HFF-Myc (cell line): ENCODE results near the gene LPAR2.

ENCODE experiments used
- DNase-seq: peaks from one replicate; pipeline ENCODE4 v3.0.0-alpha.2; 2011; ENCODE audit warnings: low read depth; ENCODE audit errors: extremely low read depth
- H3K4me3 ChIP-seq: replicated peaks from 2 replicates; pipeline ENCODE4 v1.5.1; 2011; ENCODE audit warnings: low read depth, mild to moderate bottlenecking, control low read depth, low read length
- TF ChIP-seq, protein P1 (sequence below): IDR thresholded peaks from 2 replicates; pipeline ENCODE4 v1.5.1; 2012; ENCODE audit warnings: mild to moderate bottlenecking, low read depth, low read length, control low read depth; ENCODE audit errors: missing control alignments

LPAR2 gene

GRCh38 chr19:19657397-19657783 lies 29.4 kb upstream of the LPAR2 start:
- DNase-seq: no peak
- TF ChIP-seq, protein P1, sequence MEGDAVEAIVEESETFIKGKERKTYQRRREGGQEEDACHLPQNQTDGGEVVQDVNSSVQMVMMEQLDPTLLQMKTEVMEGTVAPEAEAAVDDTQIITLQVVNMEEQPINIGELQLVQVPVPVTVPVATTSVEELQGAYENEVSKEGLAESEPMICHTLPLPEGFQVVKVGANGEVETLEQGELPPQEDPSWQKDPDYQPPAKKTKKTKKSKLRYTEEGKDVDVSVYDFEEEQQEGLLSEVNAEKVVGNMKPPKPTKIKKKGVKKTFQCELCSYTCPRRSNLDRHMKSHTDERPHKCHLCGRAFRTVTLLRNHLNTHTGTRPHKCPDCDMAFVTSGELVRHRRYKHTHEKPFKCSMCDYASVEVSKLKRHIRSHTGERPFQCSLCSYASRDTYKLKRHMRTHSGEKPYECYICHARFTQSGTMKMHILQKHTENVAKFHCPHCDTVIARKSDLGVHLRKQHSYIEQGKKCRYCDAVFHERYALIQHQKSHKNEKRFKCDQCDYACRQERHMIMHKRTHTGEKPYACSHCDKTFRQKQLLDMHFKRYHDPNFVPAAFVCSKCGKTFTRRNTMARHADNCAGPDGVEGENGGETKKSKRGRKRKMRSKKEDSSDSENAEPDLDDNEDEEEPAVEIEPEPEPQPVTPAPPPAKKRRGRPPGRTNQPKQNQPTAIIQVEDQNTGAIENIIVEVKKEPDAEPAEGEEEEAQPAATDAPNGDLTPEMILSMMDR: no peak
- H3K4me3 ChIP-seq: no peak overlapping the region

GRCh38 chr19:19656451-19657396 lies 28.7 kb upstream of the LPAR2 start:
- no peak for DNase-seq
- H3K4me3 ChIP-seq: no peak overlapping the region
- TF ChIP-seq, protein P1: no peak

DNA sequence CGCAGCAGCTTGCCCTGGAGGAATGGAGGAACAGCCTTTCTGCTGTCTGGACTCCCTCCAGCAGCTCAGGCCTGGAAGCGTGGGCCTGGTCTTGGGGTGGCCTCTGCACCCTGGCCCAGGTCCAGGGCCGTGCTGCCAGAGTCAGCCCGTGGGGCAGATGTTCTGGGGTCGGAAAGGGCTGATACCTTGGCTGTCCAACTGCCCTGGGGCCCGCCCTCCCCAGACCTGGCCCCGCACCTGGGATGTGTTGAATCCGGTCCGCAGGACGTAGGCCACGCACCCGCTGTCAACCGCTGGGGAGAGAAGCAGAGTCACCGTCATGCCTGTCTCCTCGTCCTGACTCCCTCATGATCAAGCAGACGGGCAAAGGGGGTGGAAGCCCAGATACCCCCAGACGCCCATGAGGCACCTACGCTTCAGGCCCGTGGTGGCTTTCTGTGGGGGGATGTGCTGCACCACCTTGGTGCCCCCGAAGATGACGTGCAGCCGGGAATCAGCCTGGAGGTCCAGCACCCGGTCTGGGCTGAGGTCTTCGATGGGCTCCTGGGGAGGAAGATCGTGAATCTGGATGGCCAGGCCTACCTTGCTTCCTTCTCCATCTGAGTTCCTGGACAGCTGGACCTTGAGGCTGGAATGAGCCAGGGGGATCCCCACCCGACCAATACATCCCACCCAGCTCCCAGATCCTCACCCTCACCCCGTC lies 27.8 kb upstream of the LPAR2 start:
- no peak for DNase-seq
- H3K4me3 ChIP-seq: no peak overlapping the region
- TF ChIP-seq, protein P1: no peak

- TF ChIP-seq, protein P1: no peak
- DNase-seq: no peak
- H3K4me3 ChIP-seq: no peak overlapping the region
These were observed 27.1 kb upstream of the LPAR2 start for GRCh38 chr19:19655051-19655594.

- TF ChIP-seq, protein P1: no peak
- no peak for DNase-seq
- H3K4me3 ChIP-seq: no peak overlapping the region
These were observed 26.4 kb upstream of the LPAR2 start for GRCh38 chr19:19654441-19654840.

GRCh38 chr19:19653597-19654147 lies 25.7 kb upstream of the LPAR2 start:
- H3K4me3 ChIP-seq: no peak overlapping the region
- TF ChIP-seq, protein P1: no peak
- DNase-seq: no peak
